ENCODE data around the gene ACTL6A. TPM values are rescaled to one million over a fixed set of nuclear protein-coding genes. Genes with fewer than 3 reads are reported as not detected.

The ACTL6A gene
- total RNA-seq, 1 donor: 42.0 TPM

- no peak overlapping the region for H3K4me2 ChIP-seq (ENCODE audit: insufficient read depth, low read length)
- TF ChIP-seq CTCF (IDR thresholded peaks at IDR 0.05; ENCODE audit: extremely low read depth, low read depth, low read length): no peak
Observed at GRCh38 chr3:179615458-179616173, 52.9 kb downstream of the ACTL6A start.

GRCh38 chr3:179622023-179622422 lies 59.3 kb downstream of the ACTL6A start:
- peaks cover 56% of the 10 kb centered on the region for H3K36me3 ChIP-seq (ENCODE audit: insufficient read depth, low read length)
- no peak for DNase-seq (ENCODE audit: insufficient read length, low spot score, missing footprints)
- no peak overlapping the region for H2AFZ ChIP-seq (ENCODE audit: low read length)
- H3K4me2 ChIP-seq (ENCODE audit: insufficient read depth, low read length): no peak overlapping the region
- H3K27me3 ChIP-seq (ENCODE audit: insufficient read depth, low read length): no peaks in the 10 kb centered on the region
- TF ChIP-seq CTCF (IDR thresholded peaks at IDR 0.05; ENCODE audit: extremely low read depth, low read depth, low read length): no peak
- no peaks in the 10 kb centered on the region for H3K9me3 ChIP-seq (ENCODE audit: low read depth, low read length)
- H3K4me3 ChIP-seq (ENCODE audit: insufficient read depth, low read length): no peak overlapping the region
- H4K20me1 ChIP-seq (ENCODE audit: insufficient read depth, low read length): no peaks in the 10 kb centered on the region
- no peak overlapping the region for H3K27ac ChIP-seq (ENCODE audit: low read depth, low read length)
- no peaks in the 10 kb centered on the region for H3K4me1 ChIP-seq (ENCODE audit: insufficient read depth, low read length)
- no peaks in the 10 kb centered on the region for H3K79me2 ChIP-seq (ENCODE audit: insufficient read depth, low read length)

More at GRCh38 chr3:179615458-179616173, 52.9 kb downstream of the ACTL6A start:
- Histone ChIP-seq H3K36me3 (ENCODE audit: insufficient read depth, low read length) (peaks cover 21% of the 10 kb centered on the region), H3K9me3 (ENCODE audit: low read depth, low read length) (no peaks in the 10 kb centered on the region), H3K4me3 (ENCODE audit: insufficient read depth, low read length) (no peak overlapping the region), H3K4me1 (ENCODE audit: insufficient read depth, low read length) (peaks cover 23% of the 10 kb centered on the region), H3K27me3 (ENCODE audit: insufficient read depth, low read length) (no peaks in the 10 kb centered on the region), H2AFZ (ENCODE audit: low read length) (no peak overlapping the region), H3K79me2 (ENCODE audit: insufficient read depth, low read length) (peaks cover 14% of the 10 kb centered on the region), H4K20me1 (ENCODE audit: insufficient read depth, low read length) (no peaks in the 10 kb centered on the region), H3K27ac (ENCODE audit: low read depth, low read length) (peak overlapping the region; percentile 18)
- peak; percentile 78 for DNase-seq (ENCODE audit: insufficient read length, low spot score, missing footprints)

GRCh38 chr3:179624451-179624850 lies 61.7 kb downstream of the ACTL6A start:
- no peak for DNase-seq (ENCODE audit: insufficient read length, low spot score, missing footprints)
- Histone ChIP-seq H3K36me3 (ENCODE audit: insufficient read depth, low read length) (peaks cover 38% of the 10 kb centered on the region), H3K27me3 (ENCODE audit: insufficient read depth, low read length) (no peaks in the 10 kb centered on the region), H3K79me2 (ENCODE audit: insufficient read depth, low read length) (no peaks in the 10 kb centered on the region), H3K4me3 (ENCODE audit: insufficient read depth, low read length) (no peak overlapping the region), H3K27ac (ENCODE audit: low read depth, low read length) (no peak overlapping the region), H3K4me1 (ENCODE audit: insufficient read depth, low read length) (no peaks in the 10 kb centered on the region), H4K20me1 (ENCODE audit: insufficient read depth, low read length) (no peaks in the 10 kb centered on the region), H3K9me3 (ENCODE audit: low read depth, low read length) (no peaks in the 10 kb centered on the region), H3K4me2 (ENCODE audit: insufficient read depth, low read length) (no peak overlapping the region), H2AFZ (ENCODE audit: low read length) (no peak overlapping the region)
- TF ChIP-seq CTCF (IDR thresholded peaks at IDR 0.05; ENCODE audit: extremely low read depth, low read depth, low read length): no peak

- H2AFZ ChIP-seq (ENCODE audit: low read length): no peak overlapping the region
- no peaks in the 10 kb centered on the region for H4K20me1 ChIP-seq (ENCODE audit: insufficient read depth, low read length)
- no peaks in the 10 kb centered on the region for H3K27me3 ChIP-seq (ENCODE audit: insufficient read depth, low read length)
- DNase-seq (ENCODE audit: insufficient read length, low spot score, missing footprints): no peak
- peaks cover under 1% of the 10 kb centered on the region for H3K36me3 ChIP-seq (ENCODE audit: insufficient read depth, low read length)
- H3K4me3 ChIP-seq (ENCODE audit: insufficient read depth, low read length): no peak overlapping the region
- no peak overlapping the region for H3K4me2 ChIP-seq (ENCODE audit: insufficient read depth, low read length)
- H3K4me1 ChIP-seq (ENCODE audit: insufficient read depth, low read length): no peaks in the 10 kb centered on the region
- no peak for TF ChIP-seq CTCF (IDR thresholded peaks at IDR 0.05; ENCODE audit: extremely low read depth, low read depth, low read length)
- H3K9me3 ChIP-seq (ENCODE audit: low read depth, low read length): no peaks in the 10 kb centered on the region
- H3K27ac ChIP-seq (ENCODE audit: low read depth, low read length): no peak overlapping the region
- no peaks in the 10 kb centered on the region for H3K79me2 ChIP-seq (ENCODE audit: insufficient read depth, low read length)
Observed at GRCh38 chr3:179630753-179631451, 68.2 kb downstream of the ACTL6A start.

Measured in osteoblast (primary cell).